Measurements from ENCODE around the gene ANO10.
"Not testable (repeated sequence)": the region's sequence is repeated elsewhere in the genome, so short reads cannot be mapped to it uniquely, and the experiment has no call there.

The ANO10 gene

GRCh38 chr3:43465109-43465508, 156.7 kb downstream of the ANO10 start:
- no peak for DNase-seq

GRCh38 chr3:43462566-43462965, 159.2 kb downstream of the ANO10 start:
- DNase-seq: not testable (repeated sequence)

GRCh38 chr3:43461345-43461744, 160.5 kb downstream of the ANO10 start:
- no peak for DNase-seq

GRCh38 chr3:43457038-43457437, 164.8 kb downstream of the ANO10 start:
- not testable (repeated sequence) for DNase-seq

GRCh38 chr3:43455233-43455632, 166.6 kb downstream of the ANO10 start:
- DNase-seq: no peak

- no peak for DNase-seq
Measured at GRCh38 chr3:43453981-43454380, 167.8 kb downstream of the ANO10 start.

GRCh38 chr3:43451670-43452254, 170.0 kb downstream of the ANO10 start:
- no peak for DNase-seq

GRCh38 chr3:43448098-43448497, 173.7 kb downstream of the ANO10 start:
- DNase-seq: no peak

- no peak for DNase-seq
Measured at GRCh38 chr3:43445820-43446219, 176.0 kb downstream of the ANO10 start.

GRCh38 chr3:43442872-43443395, 178.9 kb downstream of the ANO10 start:
- no peak for DNase-seq

GRCh38 chr3:43436507-43437140, 185.2 kb downstream of the ANO10 start:
- DNase-seq: no peak

- DNase-seq: no peak
Measured at GRCh38 chr3:43435706-43436105, 186.1 kb downstream of the ANO10 start.

GRCh38 chr3:43434431-43434830, 187.4 kb downstream of the ANO10 start:
- no peak for DNase-seq

GRCh38 chr3:43432462-43432861, 189.3 kb downstream of the ANO10 start:
- no peak for DNase-seq

- no peak for DNase-seq
Measured at GRCh38 chr3:43426388-43426787, 195.4 kb downstream of the ANO10 start.

GRCh38 chr3:43425829-43426228, 196.0 kb downstream of the ANO10 start:
- no peak for DNase-seq

GRCh38 chr3:43423639-43424038, 198.2 kb downstream of the ANO10 start:
- DNase-seq: no peak

- no peak for DNase-seq
Measured at GRCh38 chr3:43423142-43423541, 198.7 kb downstream of the ANO10 start.

- no peak for DNase-seq
Measured at GRCh38 chr3:43418601-43419272, 203.1 kb downstream of the ANO10 start.

GRCh38 chr3:43417133-43417532, 204.7 kb downstream of the ANO10 start:
- no peak for DNase-seq

GRCh38 chr3:43415088-43415487, 206.7 kb downstream of the ANO10 start:
- DNase-seq: no peak

- no peak for DNase-seq
Measured at GRCh38 chr3:43413676-43414368, 208.0 kb downstream of the ANO10 start.

- DNase-seq: no peak
Measured at GRCh38 chr3:43411429-43411828, 210.4 kb downstream of the ANO10 start.

- no peak for DNase-seq
Measured at GRCh38 chr3:43410592-43410991, 211.2 kb downstream of the ANO10 start.
